Posterior cingulate gyrus (tissue), 11 donors: ENCODE results near the gene MADD.

Experiments used
- DNase-seq, 10 donors: peaks; one replicate each; pipeline versions ENCODE4 v3.0.0 to v3.0.0-alpha.2; 2020 to 2021; ENCODE audit warnings: mixed read lengths in 3 of 10
- intact Hi-C: fragments of 100-400 bp; cut with DNase I; formaldehyde crosslinking; loops from one replicate; pipeline ENCODE4 v1.15.1; 2023

MADD gene

GRCh38 chr11:47373876-47374719 is 104.2 kb downstream of the MADD start:
- intact Hi-C loops, result loop anchor here (2.0 to 5.0 kb wide), 3 partner anchors 35 to 478 kb away; partner anchors contain the start of gene SLC39A13

GRCh38 chr11:47374720-47375019 is 104.7 kb downstream of the MADD start:
- intact Hi-C loops, result loop anchor here (2.0 to 5.0 kb wide), 3 partner anchors 34 to 478 kb away; partner anchors contain the start of gene SLC39A13
- DNase-seq, result peak in 1 of 10 donors; percentile 29

More at GRCh38 chr11:47373876-47374719, 104.2 kb downstream of the MADD start:
- peak; percentile 57 to 98 (median 80) for DNase-seq

GRCh38 chr11:47375020-47375419 is 105.1 kb downstream of the MADD start:
- intact Hi-C loops, result loop anchor here (2.0 kb wide), 1 partner anchor 34 kb away; the partner anchor contains the start of gene SLC39A13
- DNase-seq, result peak in 2 of 10 donors; percentile 75 to 77

- intact Hi-C loops, result loop anchor here (2.0 kb wide), 1 partner anchor 33 kb away; the partner anchor contains the start of gene SLC39A13
- DNase-seq, result peak in 2 of 10 donors; percentile 55 to 76
These were observed 105.7 kb downstream of the MADD start for GRCh38 chr11:47375546-47376085.

GRCh38 chr11:47376107-47376524 is 106.2 kb downstream of the MADD start:
- peak in 3 of 10 donors; percentile 27 to 71 (median 41) for DNase-seq
- intact Hi-C loops, result no loop called here

GRCh38 chr11:47376525-47377371 is 106.8 kb downstream of the MADD start:
- peak in 3 of 10 donors; percentile 69 to 81 (median 79) for DNase-seq
- intact Hi-C loops, result no loop called here

- intact Hi-C loops, result no loop called here
- peak in 3 of 10 donors; percentile 55 to 81 (median 69) for DNase-seq
These were observed 107.7 kb downstream of the MADD start for GRCh38 chr11:47377571-47378009.

GRCh38 chr11:47378010-47378835 is 108.3 kb downstream of the MADD start, which contains the start of gene SPI1:
Gene SPI1, minus strand, starts transcription at chr11:47378547. Its CDS starts 194 bp downstream, at chr11:47378353.
- DNase-seq, result peak in 5 of 10 donors; percentile 37 to 89 (median 77)
- intact Hi-C loops, result no loop called here

- DNase-seq, result peak in 1 of 10 donors; percentile 55
- intact Hi-C loops, result no loop called here
These were observed 108.9 kb downstream of the MADD start for GRCh38 chr11:47378836-47379170.

- peak in 1 of 10 donors; percentile 7 for DNase-seq
- intact Hi-C loops, result no loop called here
These were observed 109.4 kb downstream of the MADD start for GRCh38 chr11:47379317-47379716.
